ENCODE measurements around the gene ZIM2. TPM values are rescaled to one million over a fixed set of nuclear protein-coding genes. Genes with fewer than 3 reads are reported as not detected.
"Not testable (repeated sequence)": the region's sequence is repeated elsewhere in the genome, so short reads cannot be mapped to it uniquely, and the experiment has no call there.

Gene ZIM2
- total and polyA plus RNA-seq, 9 of the 15 experiments (the other 6 are each of a cell fraction or from before 2014, with no cell fraction given), result not detected

GRCh38 chr19:56856822-56857221 lies 16.3 kb upstream of the ZIM2 start (continued):
- TF ChIP-seq ATF4 (CRISPR knock-in tag; IDR thresholded peaks at IDR 0.05), result no peak
- TF ChIP-seq ZNF133 (CRISPR knock-in tag; IDR thresholded peaks at IDR 0.05), result no peak
- no peak for TF ChIP-seq MECOM (CRISPR knock-in tag; IDR thresholded peaks at IDR 0.05)
- TF ChIP-seq SREBF2 (CRISPR knock-in tag; IDR thresholded peaks at IDR 0.05), result no peak
- no peak for TF ChIP-seq ZBTB5 (IDR thresholded peaks at IDR 0.05)
- TF ChIP-seq FOS (IDR thresholded peaks at IDR 0.05; ENCODE audit: extremely low read depth, insufficient read length), result no peak
- TF ChIP-seq ERF (CRISPR knock-in tag; IDR thresholded peaks at IDR 0.05), result no peak

GRCh38 chr19:56852361-56852760 lies 11.8 kb upstream of the ZIM2 start:
- H4K20me1 ChIP-seq (replicated peaks; ENCODE audit: control insufficient read depth, insufficient read depth, low read length); POLR2A ChIA-PET; CTCF ChIA-PET (ENCODE audit: low intra/inter-chr PET ratio); H3K9me3 ChIP-seq (replicated peaks; ENCODE audit: control insufficient read depth, insufficient read depth, low read depth, low read length); H3K27ac ChIP-seq (ENCODE audit: extremely low read depth, low read depth, low read length); intact Hi-C loops (cut with micrococcal nuclease); H3K9me1 ChIP-seq (ENCODE audit: control insufficient read depth, insufficient read depth, low read length); ATAC-seq; H3K9ac ChIP-seq (ENCODE audit: insufficient read depth in 1 of 2, low read depth in 2 of 2, low read length in 2 of 2); H3K4me2 ChIP-seq (ENCODE audit: insufficient read depth, low read length); H3K36me3 ChIP-seq (ENCODE audit: control insufficient read depth, insufficient read depth, low read length); H3K4me3 ChIP-seq; in situ Hi-C loops (cut with MboI); DNase-seq (ENCODE audit: extremely low read depth in 1 of 4, low spot score in 3 of 4); H3K27me3 ChIP-seq (ENCODE audit: control insufficient read depth in 2 of 2, insufficient read depth in 2 of 2, low read length in 2 of 2); H3K4me1 ChIP-seq (replicated peaks in 1 of 2; ENCODE audit: control insufficient read depth in 2 of 2, insufficient read depth in 2 of 2, low read length in 2 of 2); H2AFZ ChIP-seq (ENCODE audit: low read depth, low read length); H3K79me2 ChIP-seq (ENCODE audit: control insufficient read depth, insufficient read depth, low read length); BruUV-seq (replicated peaks); FAIRE-seq: not testable (repeated sequence)
- 0% methylated on average over 1 of the region's 2 CpGs for WGBS (ENCODE audit: insufficient coverage, low coverage, missing lambda C conversion rate)
